Endothelial cell (in vitro differentiated cells): ENCODE measurements around the gene SNX25. TPM values are rescaled to one million over a fixed set of nuclear protein-coding genes. Genes with fewer than 3 reads are reported as not detected.

Experiments
- DNase-seq: peaks from one replicate; pipeline ENCODE4 v3.0.0; 2021; ENCODE audit warnings: low spot score
- H3K27ac Mint-ChIP-seq: one replicate; pipeline ENCODE4 v1.8.0; 2021; ENCODE audit warnings: mixed read lengths, inconsistent platforms; ENCODE audit not compliant: unreplicated experiment
- H3K27me3 Mint-ChIP-seq: one replicate; pipeline ENCODE4 v1.8.0; 2021; ENCODE audit warnings: mild to moderate bottlenecking, moderate library complexity, mixed read lengths, inconsistent platforms; ENCODE audit not compliant: unreplicated experiment
- H3K36me3 Mint-ChIP-seq: one replicate; pipeline ENCODE4 v1.8.0; 2021; ENCODE audit warnings: mild to moderate bottlenecking, low read depth, mixed read lengths, inconsistent platforms; ENCODE audit not compliant: unreplicated experiment
- H3K4me1 Mint-ChIP-seq: one replicate; pipeline ENCODE4 v1.8.0; 2021; ENCODE audit warnings: mild to moderate bottlenecking, mixed read lengths, inconsistent platforms; ENCODE audit not compliant: unreplicated experiment
- H3K4me3 Mint-ChIP-seq: one replicate; pipeline ENCODE4 v1.8.0; 2021; ENCODE audit warnings: mild to moderate bottlenecking, mixed read lengths, inconsistent platforms; ENCODE audit not compliant: unreplicated experiment
- H3K9me3 Mint-ChIP-seq: one replicate; pipeline ENCODE4 v1.8.0; 2021; ENCODE audit warnings: mixed read lengths, inconsistent platforms; ENCODE audit not compliant: unreplicated experiment
- total RNA-seq: library from RNA; stranded (reverse); fragmentation: NEBNext Ultra II Directional; extraction: Animal tissue kit (Norgen Biotek cat#: 25700); gene quantifications from one replicate; pipeline ENCODE4 v1.2.1, GENCODE V29; 2021; ENCODE audit not compliant: unreplicated experiment
- TF ChIP-seq, protein P1 (sequence below): fragments of 200-600 bp; sonication (generic); IDR thresholded peaks from one replicate; pipeline ENCODE4 v1.5.0; 2021; ENCODE audit warnings: antibody characterized with exemption; ENCODE audit not compliant: unreplicated experiment

Gene SNX25
- total RNA-seq, 1 donor from 2014 or later, result 19.3 TPM

DNA sequence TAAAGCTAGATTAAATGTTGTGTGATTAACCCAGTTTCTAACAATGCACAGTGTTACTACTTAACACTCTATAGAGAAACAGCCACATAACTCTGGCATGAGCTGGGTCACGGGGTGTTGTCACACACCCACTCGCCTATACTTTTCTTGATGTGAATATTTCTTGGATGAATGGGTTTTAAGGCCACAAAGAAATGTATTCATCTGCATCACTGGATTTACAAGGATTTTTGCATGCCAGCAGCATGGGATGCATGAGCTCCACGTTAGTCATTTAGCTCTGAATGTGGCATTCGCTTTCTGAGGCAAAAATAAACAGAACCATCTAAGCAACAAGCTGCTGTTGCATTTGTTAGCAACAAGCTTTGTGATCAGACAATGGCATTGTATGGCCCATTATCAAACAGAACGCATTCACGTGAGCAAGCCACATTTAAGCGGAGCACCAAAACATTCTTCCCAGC is 96.6 kb downstream of the SNX25 start:
- Mint-ChIP-seq H3K4me3 (no peak overlapping the region), H3K36me3 (peaks cover 12% of the 10 kb centered on the region), H3K27me3 (peaks cover 3% of the 10 kb centered on the region), H3K9me3 (no peaks in the 10 kb centered on the region), H3K4me1 (no peaks in the 10 kb centered on the region), H3K27ac (peak overlapping the region; percentile 36)
- TF ChIP-seq, protein P1, sequence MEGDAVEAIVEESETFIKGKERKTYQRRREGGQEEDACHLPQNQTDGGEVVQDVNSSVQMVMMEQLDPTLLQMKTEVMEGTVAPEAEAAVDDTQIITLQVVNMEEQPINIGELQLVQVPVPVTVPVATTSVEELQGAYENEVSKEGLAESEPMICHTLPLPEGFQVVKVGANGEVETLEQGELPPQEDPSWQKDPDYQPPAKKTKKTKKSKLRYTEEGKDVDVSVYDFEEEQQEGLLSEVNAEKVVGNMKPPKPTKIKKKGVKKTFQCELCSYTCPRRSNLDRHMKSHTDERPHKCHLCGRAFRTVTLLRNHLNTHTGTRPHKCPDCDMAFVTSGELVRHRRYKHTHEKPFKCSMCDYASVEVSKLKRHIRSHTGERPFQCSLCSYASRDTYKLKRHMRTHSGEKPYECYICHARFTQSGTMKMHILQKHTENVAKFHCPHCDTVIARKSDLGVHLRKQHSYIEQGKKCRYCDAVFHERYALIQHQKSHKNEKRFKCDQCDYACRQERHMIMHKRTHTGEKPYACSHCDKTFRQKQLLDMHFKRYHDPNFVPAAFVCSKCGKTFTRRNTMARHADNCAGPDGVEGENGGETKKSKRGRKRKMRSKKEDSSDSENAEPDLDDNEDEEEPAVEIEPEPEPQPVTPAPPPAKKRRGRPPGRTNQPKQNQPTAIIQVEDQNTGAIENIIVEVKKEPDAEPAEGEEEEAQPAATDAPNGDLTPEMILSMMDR, result no peak
- DNase-seq, result no peak

DNA sequence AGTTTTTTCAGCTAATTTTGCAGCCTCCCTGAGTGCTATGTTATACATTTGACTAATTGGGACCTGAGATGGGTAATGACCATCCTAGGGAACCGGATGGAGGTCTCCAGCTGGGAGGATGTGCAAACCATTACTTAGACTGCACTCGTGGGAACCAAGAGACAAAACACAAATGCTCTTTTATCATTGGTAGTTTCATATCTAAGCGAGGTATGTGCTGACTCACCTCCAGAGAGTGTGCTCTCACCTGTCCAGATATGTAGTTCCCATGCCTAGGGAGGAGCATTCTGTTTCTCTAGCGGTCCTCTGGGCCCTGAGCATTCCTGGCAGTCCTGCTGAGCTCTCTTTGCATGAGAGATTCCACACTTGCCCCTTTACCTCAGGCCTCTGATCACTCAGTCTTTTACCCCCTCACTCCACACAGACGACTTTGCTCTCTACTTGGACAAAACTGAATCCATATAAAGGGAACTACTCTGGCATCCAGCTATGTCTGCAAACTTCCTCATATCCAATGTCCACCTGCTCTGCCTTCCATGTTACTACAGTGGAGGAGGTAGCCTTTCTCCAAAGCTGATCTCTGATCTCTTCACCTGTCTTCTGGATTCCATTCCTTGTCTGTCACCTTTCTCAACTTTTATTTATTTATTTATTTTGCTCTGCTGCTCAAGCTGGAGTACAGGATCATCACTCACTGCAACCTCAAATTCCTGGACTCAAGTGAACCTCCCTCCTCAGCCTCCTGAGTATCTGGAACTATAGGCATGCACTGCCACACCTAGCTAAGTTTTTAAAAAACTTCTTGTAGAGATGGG is 97.9 kb downstream of the SNX25 start:
- Mint-ChIP-seq H3K27ac (no peak overlapping the region), H3K36me3 (peaks cover 21% of the 10 kb centered on the region), H3K4me1 (no peaks in the 10 kb centered on the region), H3K4me3 (no peak overlapping the region), H3K27me3 (no peaks in the 10 kb centered on the region), H3K9me3 (no peaks in the 10 kb centered on the region)
- DNase-seq, result no peak
- TF ChIP-seq, protein P1, result no peak

DNA sequence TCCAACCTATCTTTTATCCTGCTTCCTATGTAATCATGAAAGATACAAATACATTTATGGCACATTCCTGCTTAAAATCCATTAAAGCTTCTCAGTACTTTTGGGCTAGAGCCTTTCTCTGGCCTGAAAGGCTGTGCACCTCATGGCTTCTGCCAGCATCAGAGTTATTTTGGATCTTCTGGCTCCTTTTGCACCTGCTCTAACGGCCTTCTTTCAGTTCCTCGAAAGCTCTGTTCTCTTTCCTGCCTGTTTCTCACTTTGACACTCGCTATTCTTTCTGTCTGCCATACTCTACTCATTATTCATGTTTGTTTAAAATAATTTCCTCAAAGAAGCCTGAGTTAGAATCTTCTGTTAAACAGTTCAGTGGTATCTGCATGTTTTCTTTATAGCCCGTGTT is 100.4 kb downstream of the SNX25 start:
- TF ChIP-seq, protein P1, result no peak
- no peaks in the 10 kb centered on the region for H3K9me3 Mint-ChIP-seq
- H3K36me3 Mint-ChIP-seq, result peaks cover 32% of the 10 kb centered on the region
- peaks cover 14% of the 10 kb centered on the region for H3K4me1 Mint-ChIP-seq
- no peaks in the 10 kb centered on the region for H3K27me3 Mint-ChIP-seq
- H3K4me3 Mint-ChIP-seq, result no peak overlapping the region
- no peak for DNase-seq
- no peak overlapping the region for H3K27ac Mint-ChIP-seq

DNA sequence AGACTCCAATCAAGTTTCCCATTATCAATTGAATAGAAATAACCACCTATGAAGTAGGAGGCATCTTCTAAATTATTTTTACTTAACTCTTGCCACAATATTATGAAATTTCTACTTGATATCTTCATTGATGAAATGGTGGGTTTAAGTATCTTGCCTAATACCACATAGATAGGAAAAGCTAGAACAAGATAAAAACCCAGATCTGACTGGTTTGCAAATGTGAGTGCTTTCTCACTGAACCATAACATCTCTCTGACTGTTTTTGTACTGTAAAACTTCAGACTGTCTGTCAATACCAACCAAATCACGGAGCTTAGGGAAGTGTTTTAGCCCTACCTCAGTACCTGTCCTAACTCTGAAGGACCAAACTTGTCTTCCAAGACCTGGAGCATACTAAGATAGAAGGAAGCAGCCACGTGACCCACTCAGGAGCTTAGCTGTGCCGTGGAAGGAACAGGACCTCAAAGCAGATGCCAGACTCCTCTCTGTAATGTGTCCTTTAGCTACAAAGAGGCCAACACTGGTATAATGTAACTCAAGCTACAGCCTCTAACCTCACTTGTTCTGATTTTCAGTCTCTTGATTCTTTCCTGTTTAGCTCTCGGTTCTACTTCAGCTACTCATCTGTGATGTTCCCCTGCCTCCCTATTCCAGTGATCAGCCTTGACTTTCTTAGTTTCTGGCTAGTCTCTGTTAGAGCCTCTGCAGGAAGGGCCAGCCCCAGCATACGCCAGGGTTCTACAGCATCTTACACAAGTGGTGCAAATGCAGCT is 101.9 kb downstream of the SNX25 start:
- no peak overlapping the region for H3K27ac Mint-ChIP-seq
- no peaks in the 10 kb centered on the region for H3K27me3 Mint-ChIP-seq
- peaks cover 35% of the 10 kb centered on the region for H3K36me3 Mint-ChIP-seq
- no peak for DNase-seq
- no peaks in the 10 kb centered on the region for H3K9me3 Mint-ChIP-seq
- no peak overlapping the region for H3K4me3 Mint-ChIP-seq
- H3K4me1 Mint-ChIP-seq, result peaks cover 14% of the 10 kb centered on the region
- TF ChIP-seq, protein P1, result no peak
